Fibroblast of skin of scalp (primary cell): Measurements from ENCODE around the gene PRMT1.

Experiments
- DNase-seq: peaks from one replicate; pipeline ENCODE4 v3.0.0-alpha.2; 2013

PRMT1 gene

GRCh38 chr19:49730166-49730565, 53.1 kb downstream of the PRMT1 start:
- no peak for DNase-seq
